HG02970 (cell line): Measurements from ENCODE around the gene SH3BP5.

Experiments
- ATAC-seq: cut with Tn5 transposase; IDR thresholded peaks from one replicate; pipeline ENCODE4 v1.9.1; 2021; ENCODE audit warnings: mild to moderate bottlenecking, moderate library complexity, moderate number of reproducible peaks; ENCODE audit not compliant: unreplicated experiment, low FRiP score

The SH3BP5 gene

DNA sequence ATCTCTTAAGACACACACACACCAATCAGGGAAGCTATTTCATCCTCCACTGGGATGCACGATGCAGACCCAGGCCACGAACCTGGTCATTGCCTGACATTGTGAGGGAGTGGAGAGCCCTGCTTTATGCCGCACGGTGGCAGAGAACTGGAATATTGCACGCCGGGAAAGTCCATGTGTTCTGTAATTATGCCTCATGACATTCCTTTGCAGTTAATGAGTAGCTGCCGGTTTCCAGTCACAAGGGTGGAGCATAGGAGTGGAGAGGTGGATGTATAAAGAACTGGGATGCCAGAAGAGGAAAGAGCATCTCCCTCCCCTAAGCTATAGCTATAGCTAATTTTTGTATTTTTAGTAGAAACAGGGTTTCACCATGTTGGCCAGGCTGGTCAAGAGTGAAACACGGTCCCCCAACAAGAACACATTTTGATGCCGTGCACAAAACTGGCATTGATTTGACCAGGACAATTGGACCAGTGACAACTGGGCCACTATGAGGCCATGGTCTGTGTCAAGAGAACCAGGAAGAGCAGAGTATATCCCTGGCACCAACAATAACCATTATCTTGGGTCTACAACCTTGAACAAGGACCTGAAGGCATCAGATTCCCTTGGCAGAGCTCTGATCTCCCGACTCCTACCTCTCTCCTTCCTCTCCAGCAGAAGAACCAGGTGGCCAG is 51.4 kb downstream of the SH3BP5 start:
- no peak for ATAC-seq

DNA sequence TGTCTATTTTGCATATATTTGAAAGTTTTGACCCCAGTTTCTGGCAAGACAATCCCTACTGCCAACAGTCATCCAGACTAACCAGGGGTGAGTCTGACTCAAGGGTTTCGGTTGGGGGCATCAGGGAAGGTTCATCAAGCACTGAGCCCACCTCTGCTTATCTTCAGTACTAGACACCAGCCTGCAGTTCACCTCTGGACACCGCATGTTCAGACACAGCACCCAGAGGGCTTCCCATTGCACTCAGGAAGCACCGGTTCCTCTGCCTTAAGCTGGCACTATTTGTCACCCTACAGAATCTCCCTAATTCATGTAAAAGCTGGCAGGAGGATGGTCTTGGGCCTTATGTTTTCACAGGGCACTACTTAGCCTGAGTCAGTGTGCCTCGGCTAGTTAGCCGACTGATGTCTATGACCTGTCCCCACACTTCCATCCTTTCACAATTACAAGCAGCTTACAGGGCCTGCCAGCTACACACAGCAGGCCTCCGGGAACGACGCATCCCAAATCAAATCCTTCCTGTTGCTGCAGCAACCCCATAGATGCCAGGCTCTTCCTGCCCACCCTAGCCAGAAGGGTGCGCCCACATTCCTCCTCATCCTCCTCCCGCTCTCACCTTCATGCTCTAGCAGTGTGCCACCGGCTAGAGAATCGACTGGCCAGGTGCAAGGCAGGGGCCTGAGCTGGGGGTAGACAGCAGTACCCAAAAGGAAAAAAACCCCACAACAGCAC is 52.5 kb downstream of the SH3BP5 start:
- ATAC-seq: no peak

DNA sequence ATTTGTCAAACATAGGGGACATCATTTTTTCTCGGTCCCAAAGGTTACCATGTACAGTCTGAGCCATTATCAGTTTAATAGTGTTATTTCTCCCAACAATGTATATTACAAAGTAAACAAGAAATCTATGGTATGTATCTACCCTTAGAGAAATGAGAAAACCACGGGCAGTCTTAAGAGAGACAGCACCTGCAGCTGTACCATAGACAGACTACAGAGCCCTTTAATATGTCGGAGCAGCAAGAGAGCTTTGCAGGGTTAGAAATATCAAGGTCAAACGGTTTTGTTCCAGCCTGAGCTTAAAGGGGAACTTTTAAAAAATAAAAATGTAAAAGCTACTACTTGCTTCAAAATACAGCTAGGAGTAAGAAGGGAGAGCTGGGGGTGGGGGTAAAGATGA is 53.2 kb downstream of the SH3BP5 start:
- ATAC-seq: no peak

DNA sequence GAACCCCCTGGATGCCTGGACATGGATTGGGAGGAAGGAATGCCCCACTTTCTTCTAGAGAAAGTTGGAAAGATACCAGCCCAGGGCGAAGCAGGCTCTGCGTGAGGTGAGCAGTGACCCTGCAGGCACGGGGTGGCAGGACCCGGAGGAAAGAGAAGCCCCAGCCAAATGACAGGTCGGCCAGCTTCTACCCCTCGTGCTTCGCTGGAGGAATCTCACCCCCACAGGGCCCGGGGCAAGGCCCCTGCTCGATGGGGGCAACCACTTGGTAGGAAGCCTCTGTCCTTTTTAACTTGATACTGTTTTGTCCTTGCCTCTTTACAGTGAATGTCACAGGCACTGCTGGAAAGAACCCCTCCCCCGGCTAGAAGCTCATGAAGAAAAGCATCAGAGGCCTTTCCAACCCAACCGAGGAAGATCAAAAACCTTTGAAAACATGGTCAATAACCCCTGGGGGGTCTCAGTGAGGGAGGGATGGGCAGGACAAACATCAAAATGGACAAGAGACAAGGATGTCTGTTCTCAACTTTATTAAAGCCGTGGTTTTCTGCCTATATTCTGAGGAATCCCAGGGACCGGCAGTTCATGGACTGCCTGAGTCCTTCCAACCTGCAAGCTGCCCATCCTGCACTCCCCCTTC is 54.4 kb downstream of the SH3BP5 start:
- no peak for ATAC-seq

DNA sequence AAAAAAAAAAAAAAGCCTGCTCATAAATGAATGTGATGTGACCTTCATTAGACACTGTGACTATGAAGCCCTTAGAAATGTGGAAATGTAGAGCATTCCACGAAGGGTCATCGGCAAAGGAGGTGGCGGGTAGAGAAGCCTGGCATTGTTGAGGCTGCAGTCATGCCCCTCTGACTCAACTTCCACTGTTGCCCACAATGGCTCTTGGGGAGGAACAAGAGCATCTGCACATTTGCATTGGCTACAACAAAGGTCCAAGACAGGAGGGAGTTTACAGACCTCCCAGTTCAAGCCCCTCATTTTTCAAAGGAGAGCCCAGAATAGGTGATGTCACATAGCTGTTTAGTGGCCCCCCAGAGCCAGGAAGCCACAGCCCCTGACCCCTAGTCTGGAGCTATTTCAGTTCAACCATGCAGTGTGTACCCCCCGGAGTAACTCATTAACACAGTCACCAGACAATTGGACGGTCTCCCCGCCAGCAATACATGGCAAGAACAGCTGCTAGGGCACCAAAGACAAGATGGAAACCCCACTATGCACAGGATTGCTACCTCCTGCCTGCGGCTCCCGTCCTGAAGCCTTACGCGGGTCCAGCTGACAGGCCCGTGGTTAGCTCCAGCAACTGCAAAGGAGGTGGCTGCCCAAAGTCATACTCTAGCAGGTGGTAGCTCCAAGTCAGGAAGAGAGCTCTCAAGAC is 56.2 kb downstream of the SH3BP5 start:
- ATAC-seq: no peak

DNA sequence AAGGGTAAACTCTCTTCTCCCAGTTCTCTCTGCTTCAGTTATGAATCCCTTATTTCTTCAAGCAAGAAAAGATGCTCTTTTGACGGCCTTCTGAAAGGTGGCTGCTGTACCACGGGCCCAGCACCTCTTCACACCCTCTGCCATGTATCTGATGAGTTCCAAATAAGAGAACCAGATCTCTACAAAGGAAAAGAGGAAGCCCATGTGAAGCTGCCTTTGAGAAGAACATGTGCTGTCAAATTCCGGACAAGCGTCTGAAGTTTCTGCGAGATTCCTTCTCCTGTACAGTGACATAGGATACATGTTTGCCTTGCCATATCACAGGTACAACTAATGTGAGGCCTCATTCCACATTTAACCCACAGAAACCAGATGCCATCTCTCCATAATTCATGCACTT is 59.2 kb downstream of the SH3BP5 start:
- ATAC-seq: no peak

DNA sequence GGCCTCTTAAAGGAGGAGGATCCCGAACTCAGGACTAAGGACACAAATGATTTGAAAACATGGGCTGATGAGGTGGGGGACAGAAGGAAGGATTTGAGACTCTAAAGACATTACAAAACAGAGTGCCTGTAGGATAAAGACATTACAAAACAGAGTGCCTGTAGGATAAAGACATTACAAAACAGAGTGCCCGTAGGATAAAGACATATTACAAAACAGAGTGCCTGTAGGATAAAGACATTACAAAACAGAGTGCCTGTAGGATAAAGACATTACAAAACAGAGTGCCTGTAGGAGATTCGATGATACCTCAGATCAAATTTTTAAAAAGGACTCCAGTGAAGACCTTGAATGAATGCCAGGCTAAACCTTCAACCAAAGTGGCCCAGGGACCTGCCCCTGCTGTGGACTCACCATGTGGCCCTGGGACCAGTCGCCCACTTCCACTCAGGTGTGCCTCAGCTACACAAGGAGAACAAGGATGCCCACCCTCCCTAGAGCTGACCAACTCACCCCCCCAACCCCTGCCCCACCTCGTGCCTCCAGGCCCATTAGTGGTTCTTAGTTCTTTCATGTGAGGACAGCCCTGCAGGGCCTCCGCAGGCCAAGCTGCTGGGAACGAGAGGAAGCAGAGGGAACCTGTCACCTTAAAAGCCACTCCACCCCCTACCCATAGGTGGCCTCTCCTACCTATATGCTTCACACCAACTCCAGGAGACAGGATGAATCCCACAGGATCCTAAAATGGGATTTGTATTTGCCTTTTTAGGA is 59.8 kb downstream of the SH3BP5 start:
- no peak for ATAC-seq

DNA sequence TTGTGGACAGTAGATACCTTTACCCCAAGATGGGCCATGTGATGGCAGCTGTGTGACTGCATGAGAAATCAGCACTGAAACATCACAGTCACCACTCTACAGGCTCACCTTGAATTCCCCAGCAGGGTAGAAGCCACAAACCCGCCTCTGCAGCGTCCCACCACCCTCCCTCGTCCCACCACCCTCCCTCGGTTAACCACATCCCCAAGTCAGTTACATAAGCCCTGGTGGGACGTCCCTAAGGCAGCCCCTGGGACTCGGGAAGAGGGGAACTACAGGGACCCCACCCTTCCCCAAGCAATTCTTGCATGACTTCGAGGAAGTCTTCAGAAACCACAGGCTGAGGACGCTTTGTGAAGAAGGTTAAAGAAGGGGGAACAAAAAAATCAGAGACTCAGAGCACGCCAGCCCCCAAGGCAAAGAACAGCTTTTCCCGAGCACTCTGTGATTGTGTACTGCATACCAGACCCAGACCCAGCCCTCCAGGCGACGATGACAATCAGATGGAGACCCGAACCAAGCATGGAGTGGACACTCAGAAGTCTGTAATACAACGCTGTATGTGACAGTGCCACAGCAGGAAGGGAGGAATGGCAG is 60.5 kb downstream of the SH3BP5 start:
- ATAC-seq: no peak

DNA sequence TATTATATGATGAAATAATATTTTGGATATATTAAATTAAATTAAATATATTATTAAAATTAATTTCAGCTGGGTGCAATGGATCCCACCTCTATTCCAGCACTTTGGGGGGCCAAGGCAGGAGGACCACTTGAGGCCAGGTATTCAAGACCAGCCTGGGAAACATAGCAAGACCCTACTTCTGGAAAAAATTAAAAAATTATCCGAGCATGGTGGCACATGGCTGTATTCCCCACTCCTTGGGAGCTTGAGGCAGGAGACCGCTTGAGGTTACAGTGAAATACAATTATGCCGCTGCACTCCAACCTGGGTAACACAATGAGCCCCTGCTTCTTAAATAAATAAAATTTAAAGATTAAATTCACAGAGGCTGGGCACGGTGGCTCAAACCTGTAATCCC is 61.4 kb downstream of the SH3BP5 start:
- ATAC-seq: no peak

DNA sequence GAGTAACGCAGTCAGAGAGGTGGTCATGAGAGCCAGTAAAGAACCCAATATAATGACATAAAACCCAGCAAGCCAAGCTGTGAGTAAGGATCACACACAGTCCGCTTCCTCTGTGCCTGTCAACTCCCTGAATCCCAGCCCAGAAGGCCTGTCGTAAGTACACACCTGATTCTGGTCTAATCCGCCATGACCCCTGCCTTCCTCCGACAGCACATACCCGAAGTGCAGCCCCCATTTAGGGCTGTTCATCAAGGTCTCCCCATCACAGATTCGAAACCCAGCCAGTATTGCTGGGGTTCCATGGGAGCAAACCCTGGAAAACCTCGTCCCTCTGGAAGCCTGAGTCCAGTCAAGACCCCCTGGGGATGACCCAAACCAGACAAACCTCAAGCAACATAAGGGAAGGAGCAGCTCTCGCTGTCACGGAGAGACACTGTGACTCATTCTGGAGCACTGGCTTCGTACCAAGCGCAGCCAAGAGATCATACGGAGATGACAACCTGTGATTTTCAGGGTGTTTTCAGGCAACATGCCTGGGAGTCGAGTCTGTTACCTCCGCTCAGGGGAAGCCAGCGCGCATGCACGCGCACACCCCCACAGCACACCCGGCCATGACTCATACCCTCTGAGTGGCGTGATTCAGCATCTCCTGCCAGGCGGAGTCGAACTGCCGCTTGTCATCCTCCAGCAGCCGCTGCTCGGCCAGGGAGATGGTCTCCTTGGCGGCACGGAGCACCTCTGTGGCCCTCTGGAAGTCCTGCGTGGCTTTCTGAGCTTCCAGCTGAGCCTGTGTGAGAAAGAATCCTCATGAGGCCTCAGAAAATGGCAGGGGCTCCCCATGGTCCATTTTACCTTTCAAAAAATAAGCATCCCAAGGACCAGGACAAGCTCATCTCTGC is 63.0 kb downstream of the SH3BP5 start:
- ATAC-seq: no peak

DNA sequence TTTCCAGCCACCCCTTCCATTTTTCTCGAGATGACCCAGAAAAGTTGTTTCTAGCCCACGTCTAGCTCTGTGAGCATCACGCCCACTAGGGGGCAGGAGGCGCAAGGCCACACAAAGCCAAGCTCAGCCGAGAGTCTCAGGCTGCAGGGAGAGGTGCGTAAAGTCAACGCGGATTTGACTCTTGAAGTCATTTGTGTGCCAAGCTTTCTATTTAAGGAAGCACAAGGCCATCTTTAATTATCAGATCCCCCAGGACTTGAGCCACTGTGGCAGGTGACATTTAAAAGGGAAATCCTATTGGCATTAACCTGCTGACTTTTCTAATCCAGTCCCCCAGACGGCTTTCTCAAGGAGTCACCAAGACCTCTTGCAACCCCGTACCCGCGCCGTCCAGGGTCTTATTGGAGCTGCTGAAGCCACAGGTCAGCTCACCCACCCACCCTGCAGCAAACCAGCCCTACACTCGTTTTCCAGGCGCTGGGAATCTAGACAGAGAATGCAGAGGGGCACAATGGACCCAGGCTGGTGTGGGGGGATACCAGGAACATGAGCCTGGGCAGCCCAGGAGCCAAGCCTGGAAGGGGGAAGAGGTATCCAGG is 64.3 kb downstream of the SH3BP5 start:
- ATAC-seq: no peak

DNA sequence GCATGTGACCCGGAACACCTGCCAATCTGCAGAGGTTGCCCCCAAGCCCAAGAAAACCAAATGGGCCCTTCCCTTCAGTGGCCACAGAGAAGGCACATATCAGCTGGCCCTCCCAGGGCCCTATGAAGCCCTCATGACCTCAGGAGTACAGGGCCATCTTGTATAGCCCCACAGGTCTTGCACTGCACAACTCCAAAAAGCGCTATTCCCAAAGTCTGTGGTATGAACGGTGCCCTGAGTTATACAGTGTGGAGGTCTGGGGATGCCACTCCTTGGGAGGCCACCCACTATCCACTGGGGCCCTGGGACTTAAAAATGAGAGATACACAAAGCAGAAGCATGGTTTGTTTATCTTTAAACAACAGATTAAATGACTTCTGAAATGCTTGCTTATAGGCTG is 64.9 kb downstream of the SH3BP5 start:
- ATAC-seq: no peak

DNA sequence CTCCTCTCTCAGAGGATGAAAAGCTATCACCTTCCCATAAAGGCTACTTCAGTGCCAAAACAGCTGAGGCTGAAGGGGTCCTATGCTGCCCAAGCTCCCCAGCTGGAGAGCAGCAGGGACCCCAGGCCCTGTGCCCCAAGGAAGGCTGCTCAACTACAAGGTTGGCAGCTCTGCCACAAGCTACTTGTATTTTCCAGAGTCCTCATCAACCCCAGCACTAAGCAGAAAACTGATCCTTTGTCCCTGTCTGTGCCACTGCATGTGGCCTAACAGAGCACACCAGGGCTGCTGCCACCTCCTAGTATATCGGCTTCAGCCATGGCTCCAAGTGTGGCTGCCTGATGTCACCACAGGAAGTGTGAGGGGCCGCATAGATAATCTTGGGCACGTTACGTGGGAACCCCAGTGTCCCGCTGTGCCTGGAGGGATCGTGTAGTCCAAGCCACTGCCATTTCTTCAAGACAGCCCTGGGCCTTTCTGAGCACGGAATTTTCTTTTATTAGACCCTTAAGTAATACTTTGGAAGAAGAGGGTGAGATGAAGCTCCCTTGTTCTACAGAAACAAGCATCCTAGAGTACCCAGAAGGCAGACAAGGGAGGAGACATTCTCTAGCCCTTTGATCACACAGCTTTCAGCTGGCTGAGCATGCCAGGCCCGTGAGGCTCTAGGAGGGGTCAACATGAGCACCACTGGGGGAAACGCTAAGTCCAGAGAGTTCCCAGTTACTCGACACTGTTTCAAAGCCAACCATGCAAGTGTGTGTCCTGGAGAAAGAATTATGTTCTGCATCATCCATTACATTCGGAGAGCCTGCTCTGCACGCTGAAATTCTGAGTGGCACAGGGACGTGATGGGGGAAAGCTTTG is 65.6 kb downstream of the SH3BP5 start:
- no peak for ATAC-seq

DNA sequence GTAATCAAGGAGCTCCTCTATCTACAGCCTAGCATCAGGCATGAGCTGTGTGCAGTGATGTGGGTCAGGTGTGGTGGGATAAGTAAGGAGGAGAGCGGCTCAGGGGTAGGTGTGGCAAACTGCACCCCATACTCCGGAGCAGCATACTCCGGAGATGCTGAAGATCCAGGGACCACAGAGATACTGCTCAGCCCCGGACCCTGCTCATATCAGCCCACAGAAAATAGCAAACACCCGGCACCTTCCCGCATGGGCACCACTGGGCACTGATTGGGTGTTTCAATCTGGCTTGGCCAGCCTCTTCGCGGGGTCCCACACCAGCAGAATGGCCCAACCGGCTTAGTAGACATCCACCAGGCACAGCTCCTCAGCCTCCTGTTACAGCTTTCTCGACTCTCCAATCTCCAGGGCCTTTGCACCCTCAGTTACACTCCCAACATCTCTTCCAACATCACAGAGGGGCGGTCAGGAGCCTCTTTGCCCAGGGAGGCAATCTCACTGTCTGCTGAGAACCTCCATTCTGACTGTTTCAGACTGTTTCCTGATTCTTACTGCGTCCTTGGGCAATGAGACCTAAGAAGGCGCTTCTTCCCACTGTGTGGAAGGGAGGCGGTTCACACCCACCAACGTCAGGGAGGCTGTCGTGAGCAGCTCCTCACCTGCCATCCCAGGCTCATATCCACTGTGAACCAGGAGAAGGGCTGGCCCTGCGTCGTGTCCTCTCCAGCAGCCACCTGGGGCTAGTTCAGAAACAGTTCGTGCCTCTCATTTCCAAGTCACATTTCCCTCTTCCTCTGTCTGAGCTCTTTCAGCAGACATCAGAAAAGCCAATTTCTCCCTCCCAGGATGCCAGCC is 66.5 kb downstream of the SH3BP5 start:
- no peak for ATAC-seq

DNA sequence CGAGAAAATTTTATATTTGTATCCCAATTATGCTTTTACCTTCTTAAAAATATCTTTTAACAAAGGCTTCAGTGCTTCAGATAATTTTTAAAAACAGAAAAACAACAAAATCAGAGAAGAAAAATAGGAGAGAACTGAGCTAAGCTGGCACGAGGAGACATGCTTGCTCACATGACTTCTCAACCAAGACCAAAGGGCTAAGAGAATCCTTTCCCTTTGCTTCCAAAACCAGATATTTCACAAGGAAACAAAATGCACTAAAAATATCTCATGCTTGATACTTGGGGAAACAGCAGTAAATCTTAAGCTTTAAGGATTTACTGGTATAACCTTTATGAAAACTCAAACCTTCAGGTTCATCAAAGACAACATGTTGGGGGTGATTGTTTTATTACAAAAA is 67.9 kb downstream of the SH3BP5 start:
- ATAC-seq: no peak

DNA sequence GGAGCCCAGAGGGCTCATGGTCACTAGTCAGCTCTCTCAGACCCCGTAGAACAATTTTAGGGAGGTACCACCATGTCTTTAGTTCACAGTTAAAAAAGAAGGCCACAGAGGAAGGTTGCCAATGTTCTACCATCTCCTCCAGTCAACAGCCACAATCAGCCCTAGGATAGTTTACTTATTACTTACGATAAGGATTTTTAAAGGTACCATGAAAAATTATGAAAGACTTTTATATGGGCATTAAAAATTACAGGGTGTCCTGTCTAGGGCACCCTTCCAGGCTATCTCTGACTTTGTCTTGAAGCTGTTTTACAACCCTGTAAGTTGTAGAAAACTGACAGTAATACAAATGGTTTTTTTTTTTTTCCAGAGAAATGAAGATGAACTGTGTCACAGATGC is 68.5 kb downstream of the SH3BP5 start:
- no peak for ATAC-seq

DNA sequence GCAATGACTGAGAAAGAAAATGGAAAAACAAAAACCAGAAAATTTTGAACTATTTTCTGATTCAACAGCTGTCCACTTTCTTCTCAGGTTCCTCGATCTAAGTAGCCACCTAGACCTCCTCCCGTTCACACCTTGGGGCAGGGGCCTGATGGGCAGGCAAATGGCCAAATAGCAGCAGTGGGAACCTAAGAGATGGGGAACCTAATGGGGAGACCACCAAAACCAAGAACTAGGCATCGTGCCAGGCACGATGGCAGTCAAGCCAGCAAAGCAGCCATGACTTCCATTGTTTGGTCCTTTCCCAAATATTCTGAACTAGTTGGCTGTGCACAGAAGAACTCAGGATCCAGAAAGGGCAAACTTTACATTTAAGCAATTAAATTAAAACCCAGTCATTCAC is 69.3 kb downstream of the SH3BP5 start:
- ATAC-seq: no peak
